Osteocyte (in vitro differentiated cells): Measurements from ENCODE around the gene CISD3. TPM values are rescaled to one million over a fixed set of nuclear protein-coding genes. Genes with fewer than 3 reads are reported as not detected.

ENCODE experiments used
- DNase-seq: peaks from one replicate; pipeline ENCODE4 v3.0.0; 2021; ENCODE audit warnings: mixed read lengths; ENCODE audit not compliant: unreplicated experiment; ENCODE audit errors: extremely low spot score
- H3K27ac Mint-ChIP-seq: one replicate; pipeline ENCODE4 v1.8.0; 2021; ENCODE audit warnings: mild to moderate bottlenecking, mixed read lengths; ENCODE audit not compliant: unreplicated experiment
- H3K27me3 Mint-ChIP-seq: one replicate; pipeline ENCODE4 v1.8.0; 2021; ENCODE audit warnings: mixed read lengths; ENCODE audit not compliant: unreplicated experiment
- H3K36me3 Mint-ChIP-seq: one replicate; pipeline ENCODE4 v1.8.0; 2021; ENCODE audit warnings: mixed read lengths; ENCODE audit not compliant: unreplicated experiment
- H3K4me1 Mint-ChIP-seq: one replicate; pipeline ENCODE4 v1.8.0; 2021; ENCODE audit warnings: mixed read lengths; ENCODE audit not compliant: unreplicated experiment
- H3K4me3 Mint-ChIP-seq: one replicate; pipeline ENCODE4 v1.8.0; 2021; ENCODE audit warnings: mild to moderate bottlenecking, moderate library complexity, mixed read lengths; ENCODE audit not compliant: unreplicated experiment
- H3K9me3 Mint-ChIP-seq: one replicate; pipeline ENCODE4 v1.8.0; 2021; ENCODE audit warnings: mixed read lengths; ENCODE audit not compliant: unreplicated experiment
- CTCF ChIP-seq: fragments of 200-600 bp; sonication (generic); IDR thresholded peaks from 2 replicates; pipeline ENCODE4 v1.5.0; 2021; ENCODE audit warnings: antibody characterized with exemption, mild to moderate bottlenecking, moderate library complexity
- microRNA-seq: library from miRNA; unstranded; fragments of <30 nt; microRNA quantifications from one replicate; pipeline ENCODE4 v1.1.0, GENCODE V29; 2020; ENCODE audit not compliant: unreplicated experiment
- total RNA-seq: library from RNA; stranded (reverse); gene quantifications from 2 replicates; pipeline ENCODE4 v1.2.1, GENCODE V29; 2021

The CISD3 gene
- total RNA-seq, 1 donor from 2014 or later: 16.7 TPM

DNA sequence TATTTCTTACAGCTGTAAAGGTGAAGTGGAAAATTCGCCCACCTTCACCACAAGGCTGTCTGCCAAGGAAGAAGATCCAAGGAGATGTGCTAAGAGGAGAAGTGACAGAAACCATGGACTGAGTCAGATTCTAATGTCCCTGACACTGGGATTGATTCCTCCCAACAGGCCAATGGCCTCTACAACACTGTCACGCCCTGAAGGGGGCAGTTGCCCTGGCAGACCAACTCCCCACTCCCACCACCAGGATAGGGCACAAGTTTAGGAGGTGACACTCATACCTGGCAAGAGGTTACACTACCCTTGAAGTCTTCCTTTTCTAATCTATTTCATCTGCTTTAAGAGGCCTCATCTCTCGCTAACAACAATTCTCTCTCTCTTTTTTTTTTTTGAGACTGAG lies 53.1 kb downstream of the CISD3 start:
- no peak for TF ChIP-seq CTCF
- H3K9me3 Mint-ChIP-seq: no peaks in the 10 kb centered on the region
- no peak for DNase-seq
- H3K36me3 Mint-ChIP-seq: peaks cover 37% of the 10 kb centered on the region
- no peak overlapping the region for H3K4me3 Mint-ChIP-seq
- no peak overlapping the region for H3K27ac Mint-ChIP-seq
- no peaks in the 10 kb centered on the region for H3K27me3 Mint-ChIP-seq
- H3K4me1 Mint-ChIP-seq: no peaks in the 10 kb centered on the region

Small RNA genes within 50 kb of the gene (microRNA-seq; reads per million reads assigned to microRNA genes)
- 1.6 reads per million for gene MIR4726
- not detected for gene MIR4734

Other genes starting within 250 kb of the CISD3 start
- gene SRCIN1, start 124.4 kb upstream of the CISD3 start, total RNA-seq: 0.05 TPM in 1 of 2 replicates, not detected in the other
- 1.0 TPM in 2 replicates for gene EPOP, start 55.4 kb upstream of the CISD3 start, total RNA-seq
- 96.1 and 107 TPM in 2 replicates for gene MLLT6, start 25.1 kb upstream of the CISD3 start, total RNA-seq
- gene PCGF2, start 18.0 kb downstream of the CISD3 start, total RNA-seq: 66.1 and 66.9 TPM in 2 replicates
- gene PSMB3, start 22.4 kb downstream of the CISD3 start, total RNA-seq: 144 TPM in 2 replicates
- 70.2 and 77.4 TPM in 2 replicates for gene PIP4K2B, start 69.2 kb downstream of the CISD3 start, total RNA-seq
- 16.5 and 17.2 TPM in 2 replicates for gene CWC25, start 95.0 kb downstream of the CISD3 start, total RNA-seq
- gene RPL23, start 123.4 kb downstream of the CISD3 start, total RNA-seq: 1,245 and 1,310 TPM in 2 replicates
- 402 and 409 TPM in 2 replicates for gene LASP1, start 139.7 kb downstream of the CISD3 start, total RNA-seq
- gene FBXO47, start 237.1 kb downstream of the CISD3 start, total RNA-seq: not detected in 2 replicates